Measurements from ENCODE around the gene PHF3.

DNA sequence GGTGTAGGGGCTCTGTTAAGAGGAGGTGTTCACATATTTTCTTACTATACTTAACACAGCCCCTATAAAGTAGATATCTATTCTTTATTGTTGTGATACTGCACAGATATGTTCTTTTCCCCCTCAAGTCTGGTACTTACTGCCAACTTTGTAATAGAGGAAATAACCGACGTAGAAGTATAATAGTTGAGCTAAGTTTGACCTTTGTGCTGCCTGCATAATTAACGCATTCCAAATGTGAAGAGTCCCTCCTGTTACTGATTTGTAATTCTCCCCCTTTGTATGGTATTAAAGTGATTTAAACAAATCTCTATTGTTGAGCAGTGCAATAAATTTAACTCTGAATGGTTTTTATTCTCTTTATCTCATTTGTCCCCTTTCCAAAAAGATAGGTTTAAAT is 39.0 kb downstream of the PHF3 start:
- TF ChIP-seq, protein P1, sequence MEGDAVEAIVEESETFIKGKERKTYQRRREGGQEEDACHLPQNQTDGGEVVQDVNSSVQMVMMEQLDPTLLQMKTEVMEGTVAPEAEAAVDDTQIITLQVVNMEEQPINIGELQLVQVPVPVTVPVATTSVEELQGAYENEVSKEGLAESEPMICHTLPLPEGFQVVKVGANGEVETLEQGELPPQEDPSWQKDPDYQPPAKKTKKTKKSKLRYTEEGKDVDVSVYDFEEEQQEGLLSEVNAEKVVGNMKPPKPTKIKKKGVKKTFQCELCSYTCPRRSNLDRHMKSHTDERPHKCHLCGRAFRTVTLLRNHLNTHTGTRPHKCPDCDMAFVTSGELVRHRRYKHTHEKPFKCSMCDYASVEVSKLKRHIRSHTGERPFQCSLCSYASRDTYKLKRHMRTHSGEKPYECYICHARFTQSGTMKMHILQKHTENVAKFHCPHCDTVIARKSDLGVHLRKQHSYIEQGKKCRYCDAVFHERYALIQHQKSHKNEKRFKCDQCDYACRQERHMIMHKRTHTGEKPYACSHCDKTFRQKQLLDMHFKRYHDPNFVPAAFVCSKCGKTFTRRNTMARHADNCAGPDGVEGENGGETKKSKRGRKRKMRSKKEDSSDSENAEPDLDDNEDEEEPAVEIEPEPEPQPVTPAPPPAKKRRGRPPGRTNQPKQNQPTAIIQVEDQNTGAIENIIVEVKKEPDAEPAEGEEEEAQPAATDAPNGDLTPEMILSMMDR (IDR thresholded peaks at IDR 0.05; ENCODE audit: insufficient read depth, low read depth, low read length) = no peak
- no peak for TF ChIP-seq EZH2 (IDR thresholded peaks at IDR 0.05; ENCODE audit: insufficient read depth, low read length)

Data from astrocyte (in vitro differentiated cells and primary cell).